ENCODE data around the gene GALNT7.

DNA sequence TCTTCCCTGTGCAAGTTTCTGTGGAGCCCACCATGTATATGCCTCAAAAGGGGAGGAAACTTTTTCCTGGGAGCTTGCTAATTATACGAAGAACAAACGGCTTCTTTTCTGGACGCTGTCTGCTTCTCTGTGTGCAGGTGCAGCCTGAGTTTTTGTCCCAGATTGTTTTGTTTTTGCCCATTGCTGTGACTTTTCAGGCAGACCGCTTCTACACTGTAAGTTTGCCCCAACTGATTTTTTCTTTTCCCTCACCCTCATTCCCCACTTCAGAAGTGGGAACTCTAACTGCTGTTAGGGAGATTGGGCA, 113.6 kb downstream of the GALNT7 start:
- TF ChIP-seq GATA3 (IDR thresholded peaks at IDR 0.05; ENCODE audit: low read depth, low read length) = no peak
- TF ChIP-seq GATA2 (IDR thresholded peaks at IDR 0.05; ENCODE audit: low read depth, low read length) = no peak
